ENCODE data around the gene CAMTA1. TPM values are rescaled to one million over a fixed set of nuclear protein-coding genes. Genes with fewer than 3 reads are reported as not detected.

Gene CAMTA1
- total RNA-seq, 1 experiment from 2014 or later = 69.5 TPM

GRCh38 chr1:7455796-7456721, 670.8 kb downstream of the CAMTA1 start:
- Histone ChIP-seq H3K36me3 (ENCODE audit: control insufficient read depth in 1 of 2, insufficient read depth in 2 of 2, low read length in 2 of 2) (no peaks in the 10 kb centered on the region), H3K9me2 (ENCODE audit: insufficient read depth) (no peaks in the 10 kb centered on the region), H3K9ac (ENCODE audit: low read length) (no peak overlapping the region), H3K4me3 (replicated peaks in 1 of 2; ENCODE audit: low read depth in 1 of 2, low read length in 2 of 2) (no peak overlapping the region), H3K4me1 (ENCODE audit: control insufficient read depth in 1 of 2, insufficient read depth in 2 of 2, low read length in 2 of 2) (peaks cover 0 to 7% of the 10 kb centered on the region in 2 experiments; a peak in 2 of 4 replicates), H3K9me3 (ENCODE audit: control insufficient read depth in 1 of 2, insufficient read depth in 1 of 2, low read depth in 1 of 2, low read length in 2 of 2) (no peaks in the 10 kb centered on the region), H3K27me3 (ENCODE audit: insufficient read depth, low read length) (no peaks in the 10 kb centered on the region), H2AFZ (ENCODE audit: low read depth, low read length, poor library complexity, severe bottlenecking) (no peak overlapping the region), H3K79me2 (ENCODE audit: insufficient read depth, low read length) (no peaks in the 10 kb centered on the region), H4K20me1 (ENCODE audit: insufficient read depth) (no peaks in the 10 kb centered on the region), H3K27ac (ENCODE audit: low read depth, low read length) (no peak overlapping the region), H3K4me2 (ENCODE audit: low read length) (no peak overlapping the region)
- RAD21 ChIA-PET (ENCODE audit: low non-redundant PET in 1 of 2, low total read pairs in 2 of 2, uncharacterized antibody in 2 of 2, unreplicated experiment in 2 of 2) = no interaction called here
- intact Hi-C loops (cut with micrococcal nuclease) = loop anchor here (2.0 kb wide), 1 partner anchor 83 kb away; no protein-coding TSS in a partner anchor
- ATAC-seq (no peak), DNase-seq (ENCODE audit: low read depth, low spot score) (no peak)
- CTCF ChIA-PET = no interaction called here
- TF ChIP-seq EZH2 (IDR thresholded peaks at IDR 0.05) = no peak
- TF ChIP-seq RAD21 (IDR thresholded peaks at IDR 0.05; ENCODE audit: low read depth) = no peak
- no peak for TF ChIP-seq POLR2AphosphoS5 (IDR thresholded peaks at IDR 0.05; ENCODE audit: low read depth, low read length)
- TF ChIP-seq EGR1 (IDR thresholded peaks at IDR 0.05; ENCODE audit: low read depth) = no peak
- TF ChIP-seq ATF3 (IDR thresholded peaks at IDR 0.05) = no peak
- TF ChIP-seq JUND (IDR thresholded peaks at IDR 0.05) = no peak
- no peak for TF ChIP-seq CBX3 (IDR thresholded peaks at IDR 0.05; ENCODE audit: low read depth)
- no peak for TF ChIP-seq TCF7L2 (IDR thresholded peaks at IDR 0.05; ENCODE audit: borderline replicate concordance, extremely low read depth, insufficient read depth, insufficient read length)
- TF ChIP-seq POLR2A (IDR thresholded peaks at IDR 0.05; ENCODE audit: borderline replicate concordance, extremely low read depth, insufficient read depth, insufficient read length) = no peak
- no peak for TF ChIP-seq ZBTB33 (IDR thresholded peaks at IDR 0.05; ENCODE audit: extremely low read depth, insufficient replicate concordance, low read length)
- no peak for TF ChIP-seq SIN3A (IDR thresholded peaks at IDR 0.05; ENCODE audit: low read depth)
- no peak for TF ChIP-seq CEBPB (IDR thresholded peaks at IDR 0.05; ENCODE audit: low read depth)
- no peak for TF ChIP-seq MAX (IDR thresholded peaks at IDR 0.05)
- no TSS peak for BruUV-seq (replicated peaks)
- POLR2A ChIA-PET = interaction anchor here (1.4 kb wide), 1 partner anchor 15 kb away, joined by 3 read pairs; no protein-coding TSS in a partner anchor

Data from HCT116 (cell line).